HG03460 (cell line): ENCODE data around the gene GPC6.

ENCODE experiments used
- ATAC-seq: cut with Tn5 transposase; IDR thresholded peaks from one replicate; pipeline ENCODE4 v1.9.1; 2021; ENCODE audit not compliant: unreplicated experiment

Gene GPC6

GRCh38 chr13:93810264-93810663, 583.7 kb downstream of the GPC6 start:
- no peak for ATAC-seq

- no peak for ATAC-seq
These were observed 584.6 kb downstream of the GPC6 start for GRCh38 chr13:93811071-93811737.

- no peak for ATAC-seq
These were observed 585.1 kb downstream of the GPC6 start for GRCh38 chr13:93811738-93812112.

GRCh38 chr13:93814658-93815057, 588.1 kb downstream of the GPC6 start:
- no peak for ATAC-seq

- no peak for ATAC-seq
These were observed 591.7 kb downstream of the GPC6 start for GRCh38 chr13:93818345-93818744.

GRCh38 chr13:93819331-93819890, 592.8 kb downstream of the GPC6 start:
- no peak for ATAC-seq

- ATAC-seq: no peak
These were observed 597.7 kb downstream of the GPC6 start for GRCh38 chr13:93824286-93824685.

GRCh38 chr13:93834051-93834450, 607.4 kb downstream of the GPC6 start:
- ATAC-seq: no peak

- no peak for ATAC-seq
These were observed 616.5 kb downstream of the GPC6 start for GRCh38 chr13:93843082-93843481.

GRCh38 chr13:93847162-93847561, 620.6 kb downstream of the GPC6 start:
- ATAC-seq: no peak

GRCh38 chr13:93848247-93848646, 621.6 kb downstream of the GPC6 start:
- no peak for ATAC-seq

- ATAC-seq: no peak
These were observed 624.6 kb downstream of the GPC6 start for GRCh38 chr13:93851236-93851635.

GRCh38 chr13:93853912-93854311, 627.3 kb downstream of the GPC6 start:
- ATAC-seq: no peak

- ATAC-seq: no peak
These were observed 630.5 kb downstream of the GPC6 start for GRCh38 chr13:93857126-93857525.

GRCh38 chr13:93859716-93860115, 633.1 kb downstream of the GPC6 start:
- no peak for ATAC-seq

GRCh38 chr13:93861818-93862217, 635.2 kb downstream of the GPC6 start:
- no peak for ATAC-seq

- no peak for ATAC-seq
These were observed 635.7 kb downstream of the GPC6 start for GRCh38 chr13:93862259-93862658.

GRCh38 chr13:93865235-93865634, 638.6 kb downstream of the GPC6 start:
- ATAC-seq: no peak

- ATAC-seq: no peak
These were observed 640.9 kb downstream of the GPC6 start for GRCh38 chr13:93867481-93867880.

GRCh38 chr13:93872376-93872775, 645.8 kb downstream of the GPC6 start:
- no peak for ATAC-seq

GRCh38 chr13:93872786-93873347, 646.3 kb downstream of the GPC6 start:
- no peak for ATAC-seq

- no peak for ATAC-seq
These were observed 648.9 kb downstream of the GPC6 start for GRCh38 chr13:93875547-93875946.

- ATAC-seq: no peak
These were observed 649.6 kb downstream of the GPC6 start for GRCh38 chr13:93876236-93876635.
